Measurements from ENCODE around the gene KPNA6. TPM values are rescaled to one million over a fixed set of nuclear protein-coding genes. Genes with fewer than 3 reads are reported as not detected.

The KPNA6 gene
- total and polyA plus RNA-seq, 2 donors (not counting 3 experiments of a cell fraction or from before 2014, with no cell fraction given), result 22.1 to 85.6 TPM

- ChIA-PET CTCF (interaction anchor here (0.6 to 3.0 kb wide), 7 partner anchors 8 to 213 kb away, joined by 3 to 13 read pairs (median 3); partner anchors contain the start of genes DCDC2B, KPNA6 and MARCKSL1), POLR2A (interaction anchor here (0.7 to 0.8 kb wide), 3 partner anchors 10 to 136 kb away, joined by 4 to 6 read pairs (median 4); partner anchors contain the start of gene MARCKSL1)
- no TSS peak for BruUV-seq (replicated peaks)
- Histone ChIP-seq H3K9me1 (replicated peaks; ENCODE audit: control insufficient read depth, extremely low read depth, insufficient read depth, low read length) (no peaks in the 10 kb centered on the region), H3K4me3 (replicated peaks in 1 of 3; ENCODE audit: insufficient read depth in 1 of 3, low read depth in 1 of 3, low read length in 3 of 3) (peak within 1 kb of the TSS; percentile 49 to 60 (median 56)), H3K27me3 (ENCODE audit: control insufficient read depth in 2 of 2, insufficient read depth in 2 of 2, low read length in 2 of 2) (no peaks in the 10 kb centered on the region), H2AFZ (ENCODE audit: low read depth, low read length) (peak within 1 kb of the TSS; percentile 79), H3K9me3 (replicated peaks; ENCODE audit: control insufficient read depth, insufficient read depth, low read length) (no peaks in the 10 kb centered on the region), H3K36me3 (ENCODE audit: control insufficient read depth in 2 of 2, extremely low read depth in 1 of 2, insufficient read depth in 2 of 2, low read length in 2 of 2) (peaks cover 7 to 14% of the 10 kb centered on the region in 2 experiments), H3K4me2 (ENCODE audit: insufficient read depth, low read length) (peak within 1 kb of the TSS; percentile 54), H3K9ac (replicated peaks; ENCODE audit: extremely low read depth, insufficient read depth, low read length) (peak within 1 kb of the TSS; percentile 71), H3K79me2 (ENCODE audit: control insufficient read depth, insufficient read depth, low read length) (no peaks in the 10 kb centered on the region), H3K27ac (ENCODE audit: insufficient read depth, low read depth, low read length) (peak within 1 kb of the TSS; percentile 54), H4K20me1 (replicated peaks; ENCODE audit: control insufficient read depth, extremely low read depth, insufficient read depth, low read length) (no peaks in the 10 kb centered on the region), H3K4me1 (ENCODE audit: control insufficient read depth, extremely low read depth, insufficient read depth, low read length) (peaks cover 19% of the 10 kb centered on the region)
- dilution Hi-C loops (cut with MboI; ENCODE audit: extremely low pct_ligation_motif_present, low sequenced_read_pairs), result no loop called here
- FAIRE-seq (peak; percentile 87), DNase-seq (ENCODE audit: low read depth, low spot score) (peak; percentile 66)
- intact Hi-C loops (cut with micrococcal nuclease), result loop anchor here (2.0 kb wide), 1 partner anchor 20 kb away; no protein-coding TSS in a partner anchor
- TF ChIP-seq POLR2AphosphoS5 (IDR thresholded peaks at IDR 0.05; ENCODE audit: insufficient read depth, low read depth, low read length), result no peak
These were observed 92.6 kb downstream of the KPNA6 start, which contains the start of gene CCDC28B for GRCh38 chr1:32200226-32201010. TSS of gene CCDC28B (plus strand) at chr1:32200595. CDS start at chr1:32201936, 1,341 bp downstream.

- Histone ChIP-seq H3K27ac (ENCODE audit: insufficient read depth, low read depth, low read length) (peak overlapping the region; percentile 5), H3K79me2 (ENCODE audit: control insufficient read depth, insufficient read depth, low read length) (no peaks in the 10 kb centered on the region), H3K4me2 (ENCODE audit: insufficient read depth, low read length) (peak overlapping the region; percentile 54), H2AFZ (ENCODE audit: low read depth, low read length) (peak overlapping the region; percentile 79), H4K20me1 (replicated peaks; ENCODE audit: control insufficient read depth, extremely low read depth, insufficient read depth, low read length) (no peaks in the 10 kb centered on the region), H3K4me3 (replicated peaks in 1 of 3; ENCODE audit: insufficient read depth in 1 of 3, low read depth in 1 of 3, low read length in 3 of 3) (peak overlapping the region; percentile 49 to 60 (median 56)), H3K9ac (replicated peaks; ENCODE audit: extremely low read depth, insufficient read depth, low read length) (peak overlapping the region; percentile 71), H3K4me1 (ENCODE audit: control insufficient read depth, extremely low read depth, insufficient read depth, low read length) (peaks cover 25% of the 10 kb centered on the region), H3K36me3 (ENCODE audit: control insufficient read depth in 2 of 2, extremely low read depth in 1 of 2, insufficient read depth in 2 of 2, low read length in 2 of 2) (peaks cover 5 to 11% of the 10 kb centered on the region in 2 experiments), H3K27me3 (ENCODE audit: control insufficient read depth in 2 of 2, insufficient read depth in 2 of 2, low read length in 2 of 2) (no peaks in the 10 kb centered on the region), H3K9me3 (replicated peaks; ENCODE audit: control insufficient read depth, insufficient read depth, low read length) (no peaks in the 10 kb centered on the region), H3K9me1 (replicated peaks; ENCODE audit: control insufficient read depth, extremely low read depth, insufficient read depth, low read length) (no peaks in the 10 kb centered on the region)
- POLR2A ChIA-PET, result interaction anchor here (0.6 to 0.8 kb wide), 4 partner anchors 9 to 135 kb away, joined by 3 to 6 read pairs (median 3); partner anchors contain the start of genes KPNA6, MARCKSL1 and TMEM39B
- peak; percentile 56 for DNase-seq (ENCODE audit: low read depth, low spot score)
- TF ChIP-seq GATA2 (IDR thresholded peaks at IDR 0.05; ENCODE audit: insufficient read depth, insufficient read length, low read depth, low read length), result no peak
- TF ChIP-seq MAX (IDR thresholded peaks at IDR 0.05; ENCODE audit: insufficient read depth, insufficient read length), result no peak
- no peak for TF ChIP-seq FOS (IDR thresholded peaks at IDR 0.05; ENCODE audit: borderline replicate concordance, insufficient read depth, low read length)
- no peak for TF ChIP-seq CTCF (IDR thresholded peaks at IDR 0.05; ENCODE audit: extremely low read depth in 1 of 2, insufficient read depth in 1 of 2, low read depth in 1 of 2, low read length in 2 of 2)
- no peak for TF ChIP-seq JUN (IDR thresholded peaks at IDR 0.05; ENCODE audit: borderline replicate concordance, insufficient read depth, insufficient read length, low read depth)
- no peak for TF ChIP-seq POLR2AphosphoS5 (IDR thresholded peaks at IDR 0.05; ENCODE audit: insufficient read depth, low read depth, low read length)
- TF ChIP-seq EZH2 (IDR thresholded peaks at IDR 0.05; ENCODE audit: borderline replicate concordance, low read depth, low read length, severe bottlenecking), result no peak
- TF ChIP-seq POLR2A (IDR thresholded peaks at IDR 0.05; ENCODE audit: low read depth, low read length), result no peak
- no peak for TF ChIP-seq MYC (IDR thresholded peaks at IDR 0.05; ENCODE audit: low read depth, low read length)
- CTCF ChIA-PET, result interaction anchor here (1.0 to 3.0 kb wide), 6 partner anchors 15 to 213 kb away, joined by 3 to 13 read pairs (median 6); partner anchors contain the start of genes KPNA6 and MARCKSL1
- dilution Hi-C loops (cut with MboI; ENCODE audit: extremely low pct_ligation_motif_present, low sequenced_read_pairs), result no loop called here
- BruUV-seq (replicated peaks), result no TSS peak
- peak; percentile 84 for FAIRE-seq
- intact Hi-C loops (cut with micrococcal nuclease), result loop anchor here (2.0 kb wide), 1 partner anchor 20 kb away; no protein-coding TSS in a partner anchor
These were observed 93.4 kb downstream of the KPNA6 start for GRCh38 chr1:32201011-32201855.

Data from endothelial cell of umbilical vein (primary cell).